ENCODE results near the gene NFATC2IP. TPM values are rescaled to one million over a fixed set of nuclear protein-coding genes. Genes with fewer than 3 reads are reported as not detected.

The NFATC2IP gene
- total and polyA plus RNA-seq, 2 of the 13 experiments (the other 11 are each of a cell fraction or from before 2014, with no cell fraction given) = 32.1 to 48.5 TPM

GRCh38 chr16:28950648-28951409 lies at the start of gene NFATC2IP (continued):
- TF ChIP-seq, protein P1, sequence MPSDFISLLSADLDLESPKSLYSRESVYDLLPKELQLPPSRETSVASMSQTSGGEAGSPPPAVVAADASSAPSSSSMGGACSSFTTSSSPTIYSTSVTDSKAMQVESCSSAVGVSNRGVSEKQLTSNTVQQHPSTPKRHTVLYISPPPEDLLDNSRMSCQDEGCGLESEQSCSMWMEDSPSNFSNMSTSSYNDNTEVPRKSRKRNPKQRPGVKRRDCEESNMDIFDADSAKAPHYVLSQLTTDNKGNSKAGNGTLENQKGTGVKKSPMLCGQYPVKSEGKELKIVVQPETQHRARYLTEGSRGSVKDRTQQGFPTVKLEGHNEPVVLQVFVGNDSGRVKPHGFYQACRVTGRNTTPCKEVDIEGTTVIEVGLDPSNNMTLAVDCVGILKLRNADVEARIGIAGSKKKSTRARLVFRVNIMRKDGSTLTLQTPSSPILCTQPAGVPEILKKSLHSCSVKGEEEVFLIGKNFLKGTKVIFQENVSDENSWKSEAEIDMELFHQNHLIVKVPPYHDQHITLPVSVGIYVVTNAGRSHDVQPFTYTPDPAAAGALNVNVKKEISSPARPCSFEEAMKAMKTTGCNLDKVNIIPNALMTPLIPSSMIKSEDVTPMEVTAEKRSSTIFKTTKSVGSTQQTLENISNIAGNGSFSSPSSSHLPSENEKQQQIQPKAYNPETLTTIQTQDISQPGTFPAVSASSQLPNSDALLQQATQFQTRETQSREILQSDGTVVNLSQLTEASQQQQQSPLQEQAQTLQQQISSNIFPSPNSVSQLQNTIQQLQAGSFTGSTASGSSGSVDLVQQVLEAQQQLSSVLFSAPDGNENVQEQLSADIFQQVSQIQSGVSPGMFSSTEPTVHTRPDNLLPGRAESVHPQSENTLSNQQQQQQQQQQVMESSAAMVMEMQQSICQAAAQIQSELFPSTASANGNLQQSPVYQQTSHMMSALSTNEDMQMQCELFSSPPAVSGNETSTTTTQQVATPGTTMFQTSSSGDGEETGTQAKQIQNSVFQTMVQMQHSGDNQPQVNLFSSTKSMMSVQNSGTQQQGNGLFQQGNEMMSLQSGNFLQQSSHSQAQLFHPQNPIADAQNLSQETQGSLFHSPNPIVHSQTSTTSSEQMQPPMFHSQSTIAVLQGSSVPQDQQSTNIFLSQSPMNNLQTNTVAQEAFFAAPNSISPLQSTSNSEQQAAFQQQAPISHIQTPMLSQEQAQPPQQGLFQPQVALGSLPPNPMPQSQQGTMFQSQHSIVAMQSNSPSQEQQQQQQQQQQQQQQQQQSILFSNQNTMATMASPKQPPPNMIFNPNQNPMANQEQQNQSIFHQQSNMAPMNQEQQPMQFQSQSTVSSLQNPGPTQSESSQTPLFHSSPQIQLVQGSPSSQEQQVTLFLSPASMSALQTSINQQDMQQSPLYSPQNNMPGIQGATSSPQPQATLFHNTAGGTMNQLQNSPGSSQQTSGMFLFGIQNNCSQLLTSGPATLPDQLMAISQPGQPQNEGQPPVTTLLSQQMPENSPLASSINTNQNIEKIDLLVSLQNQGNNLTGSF (CRISPR knock-in tag; IDR thresholded peaks at IDR 0.05) = no peak; the same call in 1 of the 2 replicates
- TF ChIP-seq ZNF280D (CRISPR knock-in tag; IDR thresholded peaks at IDR 0.05) (no peak), ZNF501 (CRISPR knock-in tag; IDR thresholded peaks at IDR 0.05) (peak; percentile 76), SMAD9 (CRISPR knock-in tag; IDR thresholded peaks at IDR 0.05) (no peak), FOXJ3 (CRISPR knock-in tag; IDR thresholded peaks at IDR 0.05; ENCODE audit: borderline replicate concordance) (no peak), ZNF7 (CRISPR knock-in tag; IDR thresholded peaks at IDR 0.05) (no peak), MLLT10 (CRISPR knock-in tag; IDR thresholded peaks at IDR 0.05) (no peak), KAT7 (CRISPR knock-in tag; IDR thresholded peaks at IDR 0.05; ENCODE audit: borderline replicate concordance) (peak; percentile 63; the same call in 1 of the 2 replicates), ZFY (CRISPR knock-in tag; IDR thresholded peaks at IDR 0.05) (no peak; the same call in 1 of the 2 replicates), ZNF605 (CRISPR knock-in tag; IDR thresholded peaks at IDR 0.05) (peak; percentile 94), PHF8 (CRISPR knock-in tag; IDR thresholded peaks at IDR 0.05) (peak; percentile 84), ZC3H4 (CRISPR knock-in tag; IDR thresholded peaks at IDR 0.05; ENCODE audit: borderline replicate concordance) (no peak), GZF1 (CRISPR knock-in tag; IDR thresholded peaks at IDR 0.05) (no peak), SYNCRIP (IDR thresholded peaks at IDR 0.05; ENCODE audit: insufficient read depth, low read depth, low read length) (no peak), ZNF776 (CRISPR knock-in tag; IDR thresholded peaks at IDR 0.05) (no peak; the same call in 1 of the 2 replicates)
- TF ChIP-seq, protein P2, sequence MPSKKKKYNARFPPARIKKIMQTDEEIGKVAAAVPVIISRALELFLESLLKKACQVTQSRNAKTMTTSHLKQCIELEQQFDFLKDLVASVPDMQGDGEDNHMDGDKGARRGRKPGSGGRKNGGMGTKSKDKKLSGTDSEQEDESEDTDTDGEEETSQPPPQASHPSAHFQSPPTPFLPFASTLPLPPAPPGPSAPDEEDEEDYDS (CRISPR knock-in tag; IDR thresholded peaks at IDR 0.05) = peak; percentile 69; the same call in 1 of the 2 replicates
- TF ChIP-seq, protein P3, sequence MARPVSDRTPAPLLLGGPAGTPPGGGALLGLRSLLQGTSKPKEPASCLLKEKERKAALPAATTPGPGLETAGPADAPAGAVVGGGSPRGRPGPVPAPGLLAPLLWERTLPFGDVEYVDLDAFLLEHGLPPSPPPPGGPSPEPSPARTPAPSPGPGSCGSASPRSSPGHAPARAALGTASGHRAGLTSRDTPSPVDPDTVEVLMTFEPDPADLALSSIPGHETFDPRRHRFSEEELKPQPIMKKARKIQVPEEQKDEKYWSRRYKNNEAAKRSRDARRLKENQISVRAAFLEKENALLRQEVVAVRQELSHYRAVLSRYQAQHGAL (CRISPR knock-in tag; IDR thresholded peaks at IDR 0.05; ENCODE audit: not compliant biosample characterization) = no peak
- TF ChIP-seq, protein P4, sequence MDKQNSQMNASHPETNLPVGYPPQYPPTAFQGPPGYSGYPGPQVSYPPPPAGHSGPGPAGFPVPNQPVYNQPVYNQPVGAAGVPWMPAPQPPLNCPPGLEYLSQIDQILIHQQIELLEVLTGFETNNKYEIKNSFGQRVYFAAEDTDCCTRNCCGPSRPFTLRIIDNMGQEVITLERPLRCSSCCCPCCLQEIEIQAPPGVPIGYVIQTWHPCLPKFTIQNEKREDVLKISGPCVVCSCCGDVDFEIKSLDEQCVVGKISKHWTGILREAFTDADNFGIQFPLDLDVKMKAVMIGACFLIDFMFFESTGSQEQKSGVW (CRISPR knock-in tag; IDR thresholded peaks at IDR 0.05; ENCODE audit: borderline replicate concordance) = no peak

All from HepG2 (cell line).